Stimulated activated CD4-positive, alpha-beta T cell treated with anti-CD3 and anti-CD28 coated beads, Interleukin-1b, Interleukin-23, amount 100 ng/mL, for 4 hours (primary cell): ENCODE results near the gene DCC.

Source experiments
- DNase-seq, 2 donors: peaks; one replicate each; pipeline ENCODE4 v3.0.0-alpha.2; 2020; ENCODE audit warnings: low read depth in 2 of 2

The DCC gene

DNA sequence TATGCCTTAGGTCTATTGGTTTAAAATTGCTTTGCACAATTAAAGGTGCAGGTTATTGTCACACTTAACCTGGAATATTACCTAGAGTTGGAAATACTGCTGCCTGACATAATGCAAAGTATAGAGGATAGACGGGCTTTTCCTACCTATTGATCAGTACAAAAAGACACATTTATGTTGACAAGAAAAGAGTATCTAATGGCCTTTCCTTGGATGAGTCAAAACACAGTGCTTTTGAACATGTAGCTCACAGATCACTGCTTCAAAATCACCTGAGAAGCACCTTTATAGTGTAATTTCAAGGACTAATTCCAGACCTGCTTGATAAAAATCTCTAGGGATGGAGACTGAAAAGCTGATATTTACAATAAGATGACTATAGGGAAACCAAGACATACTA is 262.8 kb downstream of the DCC start:
- no peak for DNase-seq

DNA sequence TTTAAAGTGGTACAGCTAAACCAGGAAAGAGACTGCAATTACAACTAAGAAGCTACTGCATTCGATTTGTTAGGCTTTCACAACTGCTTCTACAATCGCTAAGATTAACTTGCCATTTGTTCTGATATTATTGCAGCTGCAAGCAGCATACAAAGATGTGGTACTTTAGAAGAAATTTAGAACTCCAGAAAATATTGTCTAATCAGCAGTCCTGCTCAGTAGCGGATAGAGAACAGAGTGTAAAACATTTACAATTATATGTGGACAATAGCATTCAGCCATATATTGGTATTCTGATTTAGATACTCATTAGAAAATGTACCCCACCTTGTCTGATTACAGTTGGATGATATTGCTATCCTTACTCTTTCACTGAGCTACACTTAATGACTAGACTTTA is 265.3 kb downstream of the DCC start:
- no peak for DNase-seq

DNA sequence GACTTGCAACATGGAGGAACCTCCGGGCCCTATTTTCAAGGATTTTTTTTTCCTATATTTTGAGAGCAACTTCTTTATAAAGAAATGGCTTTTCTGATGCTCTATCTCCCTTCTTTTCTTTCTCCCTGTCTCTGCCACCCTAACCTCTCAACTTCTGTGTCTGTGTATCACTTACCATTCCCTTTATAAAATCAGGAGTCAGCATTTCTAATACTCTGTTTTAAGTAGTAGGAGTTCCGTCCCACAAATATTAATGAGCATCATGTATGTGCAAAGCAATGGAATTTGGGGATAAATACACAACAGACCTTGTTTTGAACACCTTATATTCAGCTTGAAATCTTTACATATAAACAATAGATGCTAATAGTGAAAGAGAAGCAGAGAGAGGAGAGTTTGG is 268.0 kb downstream of the DCC start:
- no peak for DNase-seq

DNA sequence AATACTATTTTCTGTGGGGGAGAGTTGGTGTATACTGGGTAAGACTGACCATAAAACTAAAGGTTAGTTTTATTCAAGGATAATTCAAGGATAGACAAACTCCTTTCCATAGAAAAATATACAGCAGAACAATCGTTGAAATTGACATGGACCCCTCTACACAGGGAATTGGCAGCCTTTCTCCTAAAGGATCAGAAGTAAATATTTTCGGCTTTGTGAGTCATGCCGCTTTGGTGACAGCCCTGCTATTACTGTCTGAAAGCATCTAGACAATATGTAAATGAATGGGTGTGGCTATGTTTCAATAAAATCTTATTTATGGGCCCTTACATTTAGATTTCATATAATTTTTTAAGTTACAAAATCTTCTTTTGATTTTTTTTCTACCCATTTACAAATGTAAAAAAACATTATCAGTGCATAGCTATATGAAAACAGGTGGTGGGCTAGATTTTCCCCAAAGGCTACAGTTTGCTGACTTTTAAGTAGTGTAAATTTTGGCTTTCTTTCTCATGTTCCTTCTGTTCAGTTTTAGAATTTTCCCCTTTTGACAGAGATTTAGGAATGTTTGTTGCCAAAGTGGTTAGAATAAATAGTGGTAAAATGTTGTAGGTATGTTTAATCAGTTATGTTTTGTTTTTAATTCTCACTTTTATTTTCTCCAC is 270.6 kb downstream of the DCC start:
- DNase-seq = no peak

DNA sequence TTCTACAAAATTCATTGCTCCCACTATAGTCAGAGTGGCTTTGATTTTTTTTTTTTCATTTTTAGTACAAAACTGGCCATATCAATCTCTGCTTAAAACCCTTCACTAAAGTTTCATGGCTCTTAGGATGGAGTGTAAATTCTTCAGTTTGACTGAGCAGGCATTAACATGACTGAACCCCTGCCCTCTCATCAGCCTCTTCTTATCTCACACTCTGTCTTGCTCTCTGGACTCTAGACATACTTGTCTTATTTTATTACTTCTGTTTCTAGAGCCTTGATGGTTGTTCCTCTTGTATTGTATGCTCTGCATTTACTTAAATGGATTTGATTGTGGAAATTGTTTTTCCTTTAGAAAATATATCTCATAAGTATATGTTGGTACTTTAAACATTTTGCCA is 272.4 kb downstream of the DCC start:
- DNase-seq = no peak

DNA sequence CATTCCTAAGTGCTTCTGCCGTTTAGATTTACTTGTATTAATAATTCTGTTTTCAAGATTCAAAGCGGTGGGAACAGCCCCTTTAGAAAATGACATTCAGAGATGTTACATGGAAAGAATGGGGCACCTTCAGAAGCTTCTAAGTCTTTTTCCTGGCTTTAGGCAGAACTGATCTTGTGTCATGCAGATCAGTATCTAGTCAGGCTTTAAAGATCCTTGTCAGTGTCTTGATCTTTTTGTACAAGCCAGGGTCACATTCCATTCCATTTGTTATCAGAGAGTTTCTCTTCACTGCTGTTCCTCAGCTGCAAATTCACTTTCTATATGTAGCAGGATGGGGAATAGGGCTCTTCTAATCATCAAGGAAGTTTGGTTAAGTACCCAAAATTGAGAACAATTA is 275.3 kb downstream of the DCC start:
- no peak for DNase-seq

DNA sequence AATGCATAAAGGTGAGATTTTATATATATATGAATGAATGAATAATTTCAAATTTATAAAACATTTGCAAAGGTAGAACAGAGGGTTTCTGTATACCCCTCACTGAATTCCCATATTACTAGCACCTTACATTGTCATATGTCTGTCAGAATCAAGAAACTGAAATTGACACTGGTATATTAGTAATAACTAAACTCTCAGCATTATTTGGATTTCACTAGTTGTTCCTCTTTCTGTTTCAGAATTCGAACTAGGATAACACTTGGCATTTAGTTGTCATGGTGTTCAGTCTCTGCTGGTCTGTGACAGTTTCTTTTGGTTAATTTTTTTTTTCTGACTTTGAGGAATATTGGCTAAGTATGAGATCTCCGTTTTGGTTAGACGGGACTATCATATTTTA is 275.9 kb downstream of the DCC start:
- DNase-seq = no peak

DNA sequence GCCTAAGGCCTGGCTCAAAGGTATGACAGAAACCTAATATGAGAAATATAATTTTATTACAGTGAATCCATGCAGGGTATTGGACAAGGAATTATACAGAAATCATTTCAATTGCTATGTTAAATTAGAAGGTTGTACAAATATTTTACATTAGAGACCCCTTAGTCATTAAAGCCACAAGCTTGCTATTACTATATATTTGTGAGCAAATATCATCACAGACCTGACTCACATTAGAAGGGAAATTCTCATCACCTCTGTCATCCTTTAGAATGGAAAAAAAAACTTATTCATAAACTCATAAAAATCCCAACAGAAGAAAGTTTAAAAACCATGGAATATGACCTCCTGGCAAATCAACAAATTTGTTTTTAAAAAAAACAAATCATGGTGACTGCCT is 277.9 kb downstream of the DCC start:
- DNase-seq = no peak

DNA sequence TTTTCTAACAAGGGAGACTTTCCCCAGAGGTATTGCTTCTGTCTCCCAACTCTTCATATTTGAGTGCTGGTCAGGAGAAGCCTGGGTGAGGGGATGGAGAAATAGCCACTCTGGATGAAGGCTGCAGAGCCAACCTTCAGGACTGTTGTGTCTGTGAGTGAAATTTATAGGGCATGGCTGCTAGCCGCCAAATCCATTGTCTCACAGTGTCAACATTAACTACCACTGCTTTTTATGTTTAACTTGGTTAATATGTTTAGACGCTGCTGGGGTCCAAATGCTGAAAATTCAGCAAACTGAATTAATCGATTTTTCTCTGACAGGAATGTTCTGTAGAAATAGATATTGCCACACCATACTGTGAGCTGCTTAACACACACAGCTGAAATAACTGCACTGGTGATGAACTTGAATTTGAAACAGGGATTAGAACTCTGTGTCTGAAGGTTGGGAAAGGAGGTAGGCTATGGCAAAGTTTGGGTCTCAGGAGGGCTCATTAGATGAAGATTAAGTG is 281.0 kb downstream of the DCC start:
- no peak for DNase-seq

DNA sequence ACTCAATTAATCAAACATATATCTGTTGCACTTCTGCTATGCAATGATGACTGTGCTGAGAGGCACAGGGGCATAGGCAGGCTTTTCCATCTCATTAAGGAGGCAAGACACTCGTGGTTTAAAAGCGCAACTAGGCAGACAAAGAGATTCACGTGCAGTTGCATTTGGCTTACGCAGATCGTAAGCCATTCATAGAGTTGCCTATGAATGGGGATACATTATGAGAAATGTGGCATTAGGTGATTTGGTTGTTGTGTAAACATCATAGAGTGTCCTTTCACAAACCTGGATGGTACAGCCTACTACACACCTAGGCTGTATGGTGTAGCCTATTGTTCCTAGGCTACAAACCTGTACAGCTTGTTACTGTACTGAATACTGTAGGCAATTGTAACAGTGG is 284.7 kb downstream of the DCC start:
- DNase-seq = no peak

DNA sequence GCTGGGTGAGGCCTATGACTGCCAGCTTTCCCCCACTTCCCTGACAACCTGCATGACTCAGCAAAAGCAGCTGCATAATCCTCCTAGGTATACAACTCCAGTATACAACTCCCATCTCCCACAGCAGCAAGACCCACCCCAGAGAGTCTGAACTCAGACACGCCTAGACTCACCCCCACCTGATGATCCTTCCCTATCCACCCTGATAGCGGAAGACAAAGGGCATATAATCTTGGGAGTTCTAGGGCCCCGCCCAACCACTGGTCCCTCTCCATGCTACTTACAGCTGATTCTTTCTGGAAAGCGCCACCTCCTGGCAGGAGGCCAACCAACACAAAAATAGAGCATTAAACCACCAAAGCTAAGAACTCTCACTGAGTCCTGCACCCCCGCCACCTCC is 296.5 kb downstream of the DCC start:
- DNase-seq = no peak

DNA sequence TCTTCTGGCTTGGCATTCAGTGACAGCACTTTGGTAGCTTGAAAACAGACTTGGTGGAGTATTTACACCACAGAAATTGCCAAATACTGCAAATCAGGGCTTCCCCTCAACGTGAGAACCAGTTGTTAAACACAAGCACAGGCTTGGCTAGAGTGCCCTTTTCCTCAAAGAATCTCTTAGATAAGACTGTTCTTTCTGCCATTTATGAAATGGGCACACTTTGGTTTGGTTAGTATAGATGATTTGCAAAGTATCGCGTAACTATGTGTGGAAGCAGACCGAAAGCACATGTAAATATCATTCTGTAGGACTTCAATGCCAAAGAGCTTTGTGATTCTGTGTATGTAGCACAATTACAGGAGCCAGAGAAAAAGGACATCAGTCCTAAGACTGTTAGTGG is 308.2 kb downstream of the DCC start:
- DNase-seq = no peak

DNA sequence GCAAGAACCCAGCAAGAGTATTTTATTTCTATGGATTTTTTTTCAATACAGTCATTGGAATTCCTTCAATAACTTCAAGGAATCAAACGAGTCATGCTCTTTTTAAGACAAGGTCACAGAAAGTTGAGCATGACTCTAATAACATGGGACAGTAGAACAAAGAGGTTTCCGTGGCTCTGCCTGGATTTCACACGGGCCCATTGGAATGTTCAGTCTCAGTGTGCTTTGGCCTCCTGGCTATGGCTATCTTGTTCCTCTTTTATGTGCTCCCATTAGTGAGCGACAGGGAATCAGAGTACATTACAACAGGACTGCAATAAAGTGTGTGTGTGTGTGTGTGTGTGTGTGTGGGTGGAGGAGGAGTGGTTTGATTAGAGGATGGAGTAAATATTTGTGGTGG is 312.4 kb downstream of the DCC start:
- DNase-seq = no peak

DNA sequence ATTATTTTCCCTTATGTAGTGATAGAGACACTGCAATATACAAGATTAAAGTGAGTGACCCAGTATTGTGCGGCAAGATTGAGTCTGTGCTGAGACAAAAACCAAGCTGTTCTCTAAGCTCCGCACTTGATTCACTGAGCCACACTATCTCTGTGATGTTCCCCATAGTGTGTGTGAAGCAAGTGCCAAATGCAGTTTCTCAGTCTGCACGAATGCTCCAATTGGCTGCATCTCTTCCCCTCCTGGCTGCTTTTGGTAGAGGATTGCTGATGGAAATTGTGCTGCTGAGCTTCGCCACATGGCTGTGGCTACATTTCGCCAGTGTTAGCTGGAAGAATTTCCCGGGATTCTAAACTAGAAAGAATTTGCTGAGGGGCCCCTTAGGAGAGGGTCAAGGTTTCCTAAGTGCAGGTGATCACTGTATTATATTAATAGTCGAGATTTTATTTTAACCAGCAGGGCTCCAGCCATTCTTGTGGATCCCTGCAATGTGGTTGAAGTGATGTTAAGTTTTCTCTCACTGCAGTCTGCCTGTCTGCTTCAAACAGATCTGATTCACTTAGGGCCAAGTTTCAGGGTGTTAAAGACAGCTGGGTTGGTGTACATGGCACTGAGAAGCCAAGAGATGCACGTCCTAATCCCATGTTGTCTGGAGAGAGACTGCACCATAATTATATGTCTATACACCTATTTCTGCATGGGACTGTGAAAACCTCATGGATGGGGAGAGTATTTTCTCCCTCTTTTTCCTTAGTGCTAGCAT is 317.2 kb downstream of the DCC start:
- DNase-seq = no peak

DNA sequence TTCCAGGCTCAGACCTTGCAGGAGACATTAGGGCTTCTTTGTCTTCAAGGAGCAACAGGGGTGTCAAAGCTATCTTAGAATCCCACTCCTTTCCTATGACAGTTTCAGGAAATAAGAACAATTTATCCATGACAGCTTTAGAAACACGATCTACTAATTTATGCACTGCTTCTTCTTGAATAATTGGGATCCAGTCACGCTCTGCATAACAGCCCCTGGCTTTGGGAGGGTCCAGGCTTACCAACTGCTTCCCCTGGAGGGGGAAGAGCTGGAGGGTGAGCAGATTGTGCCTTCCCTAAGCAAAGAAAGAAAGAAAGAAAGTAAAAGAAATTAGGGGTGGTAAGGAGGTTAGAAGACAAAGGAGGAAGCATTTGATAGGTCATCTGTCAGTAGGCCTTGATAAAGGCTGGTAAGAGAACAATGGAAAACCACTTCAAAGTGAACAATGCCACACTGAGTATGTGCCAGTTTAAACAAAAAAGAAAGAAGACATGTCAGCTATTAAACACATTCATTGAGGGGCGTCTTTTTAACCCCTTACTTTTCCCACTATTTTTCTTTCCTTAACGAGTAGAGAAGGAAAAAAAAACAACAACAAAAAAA is 327.6 kb downstream of the DCC start:
- DNase-seq = no peak

DNA sequence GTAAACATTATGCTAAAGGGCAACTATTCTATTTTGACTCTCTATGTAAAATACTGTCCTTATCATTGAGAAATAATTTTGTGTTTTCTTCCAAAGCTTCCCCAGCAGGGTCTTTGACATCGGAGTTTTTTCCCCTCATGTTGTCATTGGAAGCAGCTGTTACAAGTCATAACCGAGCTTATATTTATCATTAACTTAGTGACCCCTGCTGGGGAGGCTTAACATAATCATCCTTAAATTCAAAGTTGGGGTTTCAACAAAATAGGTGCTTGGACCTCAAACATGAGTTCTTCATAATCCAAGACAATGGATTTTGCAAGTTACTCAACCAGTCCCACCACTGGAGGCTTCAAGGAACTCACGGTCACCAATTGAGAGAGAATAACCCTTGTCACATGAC is 330.9 kb downstream of the DCC start:
- no peak for DNase-seq

DNA sequence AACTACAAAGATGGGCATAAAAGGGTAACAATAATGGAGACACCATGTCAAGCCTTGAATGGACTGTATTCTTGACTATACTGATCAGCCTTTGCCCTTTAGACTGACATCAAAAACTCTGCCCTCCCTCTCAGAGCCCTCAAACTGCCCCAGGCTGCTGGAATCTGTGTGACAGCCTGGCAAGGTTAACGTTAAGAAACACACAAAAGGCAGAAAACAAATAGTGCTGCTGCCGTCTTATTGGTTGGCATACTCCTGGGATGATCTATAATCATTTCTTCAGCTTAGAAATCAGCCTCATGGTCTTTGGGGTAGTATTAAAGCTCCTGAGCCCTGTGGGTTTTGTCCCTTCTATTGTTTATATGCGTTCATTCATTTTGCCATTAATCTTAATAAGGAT is 338.0 kb downstream of the DCC start:
- DNase-seq = no peak

DNA sequence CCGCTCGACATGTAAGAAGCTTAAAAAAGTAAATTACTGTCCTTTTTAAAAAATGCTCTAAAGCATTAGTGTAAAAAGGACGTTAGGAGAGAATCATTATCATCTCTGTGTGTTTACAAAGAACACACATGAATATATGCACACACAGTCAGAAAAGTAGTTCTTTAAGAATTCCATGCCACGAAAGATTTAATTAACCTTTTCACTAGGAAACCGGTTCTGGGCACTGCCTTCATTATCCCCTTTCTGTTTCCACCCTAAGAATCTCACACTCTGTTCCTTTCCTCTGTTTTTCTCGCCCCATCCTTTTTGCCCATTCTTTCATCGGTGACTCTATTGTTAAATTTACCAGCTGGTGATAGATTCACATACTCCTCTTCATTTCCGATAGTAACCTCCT is 338.6 kb downstream of the DCC start:
- DNase-seq = no peak

DNA sequence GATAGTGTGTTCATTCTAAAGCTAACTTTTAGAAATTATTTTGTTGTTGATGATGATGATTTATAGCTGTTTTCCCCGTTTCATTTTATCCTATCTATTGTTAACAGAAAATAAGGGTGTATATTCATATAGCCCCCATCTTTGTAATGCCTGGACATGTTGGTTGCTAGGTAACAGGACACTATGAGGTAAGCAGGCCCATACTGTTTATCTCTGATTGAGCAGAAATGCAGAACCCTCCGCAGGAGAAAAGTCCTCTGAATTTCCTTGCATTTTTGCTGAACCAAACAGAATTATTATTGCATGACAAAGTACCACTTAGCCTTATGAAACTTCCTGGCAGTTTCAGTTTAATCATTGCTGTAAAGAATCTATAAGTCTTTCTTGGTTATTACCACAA is 339.4 kb downstream of the DCC start:
- no peak for DNase-seq

DNA sequence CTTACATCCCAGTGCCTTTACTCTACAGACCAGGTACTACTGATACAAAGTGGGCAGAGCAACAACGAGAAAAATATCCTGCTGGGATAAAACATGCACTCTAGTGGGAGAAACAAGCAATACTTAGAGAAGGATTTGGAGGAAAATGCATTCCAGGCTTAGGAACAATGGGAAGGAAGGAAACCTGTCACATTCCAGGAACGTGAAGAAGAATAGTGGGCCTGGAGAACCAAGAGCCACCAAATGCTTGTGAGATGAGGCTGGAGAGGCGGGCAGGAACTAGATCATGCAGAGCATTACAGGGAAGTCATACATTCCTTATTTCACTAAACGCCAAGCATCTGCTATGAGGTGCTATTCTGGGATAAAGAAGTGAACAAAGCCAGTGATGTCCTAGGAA is 342.3 kb downstream of the DCC start:
- DNase-seq = no peak

DNA sequence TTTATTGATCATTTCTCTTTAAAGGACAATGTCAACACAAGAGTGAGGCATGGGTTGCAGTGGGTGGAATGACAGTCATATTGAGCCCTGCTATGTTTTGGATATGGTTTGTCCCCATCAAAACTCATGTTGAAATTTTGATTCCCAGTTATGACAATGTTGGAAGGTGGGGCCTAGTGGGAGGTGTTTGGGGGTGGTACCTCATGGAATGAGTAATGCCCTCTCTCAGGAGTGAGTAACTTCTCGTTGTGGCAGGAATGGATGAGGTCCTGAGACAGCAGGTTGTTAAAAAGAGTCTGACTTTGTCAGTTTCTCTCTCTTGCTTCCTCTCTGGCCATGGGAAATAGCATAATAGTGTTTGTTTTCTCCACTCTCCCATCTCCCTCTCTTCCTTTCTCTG is 345.3 kb downstream of the DCC start:
- DNase-seq = no peak

DNA sequence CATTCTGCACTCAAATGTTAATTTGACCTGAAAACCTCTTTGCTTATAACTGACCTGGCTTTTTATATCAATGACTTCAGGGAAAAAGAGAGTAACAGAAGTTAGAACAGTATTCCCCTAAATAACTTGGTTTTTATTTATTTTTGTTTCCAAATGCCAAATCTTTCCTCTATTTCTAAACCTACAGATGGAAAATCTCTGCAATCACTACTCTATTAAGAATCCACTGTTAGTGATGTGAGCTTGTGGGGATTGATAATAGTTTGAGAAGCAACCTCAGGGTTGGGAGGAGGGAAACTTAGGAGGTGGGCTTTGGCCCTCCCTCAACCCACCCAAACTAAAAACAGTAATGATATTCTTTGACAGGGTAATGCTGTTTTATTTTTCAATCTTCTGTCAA is 351.8 kb downstream of the DCC start:
- no peak for DNase-seq

DNA sequence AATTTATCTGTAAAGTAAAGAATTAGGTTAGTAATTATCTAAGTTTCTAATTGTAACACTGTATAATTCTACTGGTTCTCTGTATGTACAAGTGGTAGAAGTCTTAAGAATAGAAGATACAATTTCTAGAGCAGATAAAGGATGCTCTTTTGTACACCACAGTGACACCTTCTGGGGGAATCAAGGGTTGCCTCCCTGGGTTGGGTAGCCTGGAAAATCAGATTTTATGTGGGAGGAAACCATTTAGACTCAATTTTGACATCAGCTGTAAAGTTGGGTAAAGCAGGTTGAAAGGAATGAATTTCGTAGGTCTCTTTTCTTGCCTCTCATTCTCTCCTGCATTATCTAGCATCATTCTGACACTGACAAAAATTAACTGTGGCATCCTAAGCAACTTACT is 354.8 kb downstream of the DCC start:
- no peak for DNase-seq
